ENCODE results near the gene PEAK1.

PEAK1 gene

DNA sequence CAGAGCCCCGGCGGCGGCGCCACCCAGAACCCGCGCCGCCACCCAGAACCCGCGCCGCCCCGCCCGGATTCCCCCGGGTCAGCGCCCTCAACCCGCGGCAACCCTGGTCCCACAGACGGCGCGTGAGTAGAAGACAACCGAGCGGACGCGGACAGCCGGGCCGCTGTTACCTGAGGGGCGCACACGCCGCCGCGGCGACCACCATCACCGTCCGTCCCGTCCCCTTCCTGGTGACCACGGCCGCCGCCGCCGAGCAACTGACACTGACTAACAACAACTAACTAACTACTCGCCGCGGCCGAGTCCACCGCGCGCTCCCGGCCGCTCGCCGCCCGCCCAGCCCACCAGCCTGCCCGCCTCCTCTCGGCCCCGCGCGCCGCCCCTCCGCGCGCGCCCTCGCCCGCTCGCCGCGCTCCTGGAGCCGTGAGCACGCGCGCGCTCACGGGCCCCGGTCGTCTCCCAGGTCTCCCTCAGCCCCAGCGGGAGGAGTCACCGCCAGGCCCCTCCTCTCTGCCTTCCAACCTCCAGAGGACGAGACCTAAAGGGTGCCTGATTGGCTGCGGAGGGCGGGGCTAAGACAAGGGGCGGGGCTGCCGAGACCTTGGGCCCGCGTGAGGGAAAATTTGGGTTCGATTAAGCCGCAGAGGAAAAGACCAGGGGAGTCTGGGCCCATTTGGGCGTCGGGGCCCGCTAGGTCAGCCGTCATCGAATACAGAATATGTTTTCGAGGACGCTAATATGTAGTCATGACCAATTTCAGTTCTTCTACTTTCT is at the start of gene PEAK1:
Gene PEAK1, minus strand, starts transcription at position 269 of the 774 bp plus-strand sequence. CDS start 238,178 bp downstream, outside the sequence.
- peak; percentile 99 for DNase-seq

DNA sequence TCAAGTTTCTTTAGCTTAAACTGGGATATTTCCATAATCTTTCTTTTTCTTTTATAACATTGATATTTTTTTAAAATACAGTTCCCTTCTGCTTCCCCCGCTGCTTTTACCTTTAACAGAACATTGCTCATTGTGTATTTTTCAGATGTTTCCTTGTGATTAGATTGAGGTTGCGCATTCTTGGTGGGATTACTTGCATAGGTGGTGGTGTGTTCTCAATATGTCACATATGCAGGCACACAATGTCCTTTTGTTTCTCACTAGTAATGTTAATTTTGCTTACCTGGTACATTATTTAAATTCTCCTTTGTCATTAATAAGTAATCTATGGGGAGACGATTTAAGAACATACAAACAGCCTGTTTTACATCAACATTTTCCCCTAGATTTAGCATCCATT is 49.0 kb upstream of the PEAK1 start:
- no peak for DNase-seq

DNA sequence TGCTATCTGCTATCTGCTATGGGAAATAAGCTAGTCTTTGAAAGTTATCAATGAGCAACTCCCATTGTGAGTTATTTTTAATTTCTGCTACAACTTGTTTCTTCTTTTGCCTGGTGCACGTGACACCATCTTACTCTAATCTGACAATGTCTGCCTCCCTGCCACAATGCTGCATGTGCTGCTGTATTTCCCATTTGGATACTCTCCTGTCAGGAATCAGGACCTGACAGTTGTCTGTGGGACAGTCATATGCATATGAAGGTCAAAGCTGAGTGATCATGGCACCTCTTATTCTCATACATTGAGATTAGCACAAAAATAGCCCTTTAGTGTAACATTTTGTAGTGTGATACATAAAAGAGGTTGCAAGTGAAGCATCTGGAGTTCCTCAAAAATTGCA is 46.6 kb upstream of the PEAK1 start:
- no peak for DNase-seq

DNA sequence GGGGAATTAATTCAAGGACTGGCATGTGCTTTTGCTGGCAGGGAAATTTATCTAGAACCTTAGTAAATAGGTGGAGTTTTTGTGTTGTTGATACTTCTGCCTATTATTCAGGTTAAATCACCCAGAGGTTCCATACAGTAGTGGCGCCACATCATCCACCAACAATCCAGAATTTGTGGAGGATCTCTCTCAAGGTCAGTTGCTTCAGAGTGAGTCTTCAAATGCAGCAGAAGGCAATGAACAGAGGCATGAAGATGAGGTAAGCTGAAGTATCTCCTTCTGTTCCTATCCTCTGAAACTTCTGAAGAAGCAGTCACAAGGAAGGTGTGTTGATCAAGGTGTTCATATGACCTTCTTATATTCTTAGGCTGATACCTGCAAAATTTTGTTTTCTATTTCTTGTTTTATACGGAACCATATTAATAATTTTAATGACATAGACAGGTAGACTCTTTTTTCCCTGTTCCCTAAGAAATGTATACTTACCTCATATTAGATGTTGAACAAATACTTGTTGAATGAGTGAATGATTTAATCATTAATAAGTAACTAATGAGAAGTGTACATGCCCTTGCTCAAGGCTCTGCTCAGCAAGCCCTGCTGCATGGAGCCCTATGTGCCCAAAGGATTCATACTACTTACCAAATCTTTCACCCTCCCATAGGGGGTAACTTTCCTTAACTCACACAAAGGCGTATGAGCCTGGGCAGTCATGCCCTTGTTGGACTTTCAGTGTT is 44.4 kb upstream of the PEAK1 start:
- no peak for DNase-seq

GRCh38 chr15:77461486-77461885 is 41.6 kb upstream of the PEAK1 start:
- no peak for DNase-seq

DNA sequence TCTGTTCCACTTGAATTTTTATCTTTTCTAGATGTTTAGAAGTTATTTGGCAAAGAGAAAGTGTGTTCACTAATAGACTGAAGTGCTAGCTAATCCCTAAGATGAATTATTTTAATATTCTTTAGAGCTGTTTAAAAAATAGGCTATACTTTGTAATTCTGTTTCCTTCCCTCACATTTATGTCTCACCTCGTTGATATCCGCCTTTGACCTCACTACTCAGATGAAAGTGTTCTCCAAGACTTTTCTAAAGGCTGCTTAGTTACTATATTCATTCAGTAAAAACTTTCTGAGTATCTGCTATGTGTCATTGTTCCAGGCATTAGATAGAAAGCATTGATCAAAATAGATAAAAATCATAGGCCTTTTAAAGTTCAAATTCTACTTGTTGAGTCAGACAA is 39.1 kb upstream of the PEAK1 start:
- DNase-seq, result no peak

GRCh38 chr15:77457905-77458265 is 38.0 kb upstream of the PEAK1 start:
- no peak for DNase-seq

- DNase-seq, result no peak
Measured at GRCh38 chr15:77457191-77457904, 37.4 kb upstream of the PEAK1 start.

DNA sequence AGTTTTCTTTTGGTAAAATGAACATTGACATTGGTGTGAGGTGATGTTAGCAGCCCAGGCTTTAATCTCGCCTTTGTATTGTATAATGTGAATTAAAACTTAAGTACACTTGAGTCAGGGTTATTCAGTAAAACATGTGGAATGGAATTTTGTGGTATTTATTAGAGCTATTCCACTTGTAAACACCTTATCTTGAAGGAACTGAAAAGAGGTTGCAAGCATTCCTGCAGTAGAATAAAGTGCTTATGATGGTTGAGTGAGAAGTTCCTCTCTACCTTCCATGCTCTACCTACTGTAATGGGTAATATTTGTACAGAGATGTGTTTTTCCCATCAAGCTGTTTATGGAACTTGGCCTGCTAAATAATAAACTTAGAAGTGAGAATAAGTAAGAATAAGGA is 36.8 kb upstream of the PEAK1 start:
- DNase-seq, result no peak

GRCh38 chr15:77455696-77456321 is 35.9 kb upstream of the PEAK1 start:
- DNase-seq, result no peak

DNA sequence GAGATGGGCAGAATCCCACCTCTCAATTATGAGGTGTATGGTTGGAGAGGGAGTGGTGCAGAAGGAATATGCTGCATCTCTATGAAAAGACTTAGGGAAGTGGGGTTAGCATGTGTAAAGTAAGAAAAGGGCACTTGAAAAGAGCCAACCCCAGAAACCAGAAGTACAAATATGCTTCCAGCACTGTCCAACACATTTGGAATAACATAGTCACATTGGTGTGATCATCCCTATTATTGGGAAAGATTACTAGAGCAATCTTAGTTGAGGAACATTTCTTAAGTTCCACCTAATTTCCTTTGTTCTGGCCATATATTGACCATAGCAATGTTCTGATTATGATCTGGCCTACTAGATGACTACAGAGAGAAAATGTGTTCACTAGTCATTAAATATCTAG is 35.0 kb upstream of the PEAK1 start:
- DNase-seq, result no peak

GRCh38 chr15:77454265-77454664 is 34.4 kb upstream of the PEAK1 start:
- no peak for DNase-seq

- DNase-seq, result no peak
Measured at GRCh38 chr15:77446840-77447390, 27.0 kb upstream of the PEAK1 start.

GRCh38 chr15:77440378-77440999 is 20.6 kb upstream of the PEAK1 start:
- no peak for DNase-seq

DNA sequence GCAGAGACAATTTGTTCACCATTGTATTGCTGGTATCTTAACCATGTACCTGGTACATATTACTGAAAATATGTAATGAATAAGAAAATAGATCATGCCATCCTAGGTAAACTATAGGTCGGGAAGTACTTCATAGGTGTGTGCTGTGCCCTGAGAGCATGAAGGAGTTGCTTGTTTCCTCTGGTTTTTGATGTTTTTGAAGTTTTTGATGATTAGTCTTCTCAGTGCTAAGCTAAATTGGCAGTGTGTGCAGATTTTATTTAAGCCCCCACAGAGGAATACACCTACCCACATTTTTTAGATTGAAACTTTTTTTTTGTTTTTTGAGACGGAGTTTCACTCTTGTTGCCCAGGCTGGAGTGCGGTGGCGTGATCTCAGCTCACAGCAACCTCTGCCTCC is 17.4 kb upstream of the PEAK1 start:
- no peak for DNase-seq

DNA sequence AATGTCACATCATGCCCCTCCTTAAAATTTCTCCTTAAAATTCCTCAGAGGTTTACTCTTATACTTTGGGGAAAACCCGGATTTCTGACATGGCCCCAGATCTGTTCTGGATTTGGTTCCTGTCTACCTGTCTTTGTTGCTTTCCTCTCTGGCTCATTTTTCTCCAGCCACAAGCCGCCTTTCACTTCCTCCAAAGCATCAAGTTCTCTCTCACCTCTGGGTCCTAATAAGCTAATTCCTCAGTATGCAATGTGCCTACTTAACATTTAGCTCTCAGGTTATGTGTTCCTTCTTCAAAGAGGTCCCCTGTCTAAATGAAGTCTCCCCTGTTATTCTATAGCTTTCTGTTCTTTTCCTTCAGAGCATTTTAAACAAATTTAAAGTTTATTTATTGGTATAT is 16.9 kb upstream of the PEAK1 start:
- DNase-seq, result no peak

DNA sequence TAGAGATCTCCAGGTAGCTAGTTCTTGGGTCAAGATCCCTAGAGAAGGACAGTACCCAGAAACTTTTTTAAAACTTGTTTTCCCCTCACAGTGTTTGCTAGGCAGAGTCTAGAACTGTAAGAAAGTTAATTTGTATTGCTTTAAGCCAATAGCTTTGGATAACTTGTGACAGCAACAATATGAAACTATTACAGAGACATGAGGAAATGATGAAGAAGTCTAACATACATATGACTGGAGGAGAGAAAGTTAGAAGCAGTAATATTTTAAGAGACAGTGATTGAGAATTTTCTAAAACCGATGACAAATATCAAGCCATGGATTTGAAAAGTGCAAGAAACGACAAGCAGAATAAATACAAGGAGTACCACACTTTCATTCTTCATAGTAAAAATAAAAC is 10.7 kb upstream of the PEAK1 start:
- no peak for DNase-seq

DNA sequence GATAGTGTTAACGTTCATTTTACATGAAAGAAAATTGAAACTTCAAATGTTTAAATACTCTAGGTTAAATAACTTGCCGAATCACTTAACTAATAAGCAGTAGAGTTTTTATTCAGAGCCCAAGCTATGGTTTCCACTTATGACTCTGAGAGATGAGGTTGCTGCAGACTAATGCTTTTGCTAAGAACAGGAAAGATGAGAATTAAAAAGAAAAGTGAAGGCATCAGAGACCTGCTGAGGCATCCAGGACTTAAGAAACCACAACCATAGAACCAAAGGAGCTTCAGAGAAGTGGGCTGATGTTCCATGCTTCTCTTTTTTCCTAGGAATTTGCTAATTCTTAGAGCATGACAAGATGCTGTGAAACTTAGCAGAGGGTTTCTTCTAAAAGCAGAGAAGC is 10.3 kb upstream of the PEAK1 start:
- no peak for DNase-seq

GRCh38 chr15:77426871-77427270 is 7.0 kb upstream of the PEAK1 start:
- DNase-seq, result no peak

GRCh38 chr15:77426377-77426776 is 6.5 kb upstream of the PEAK1 start:
- DNase-seq, result no peak

DNA sequence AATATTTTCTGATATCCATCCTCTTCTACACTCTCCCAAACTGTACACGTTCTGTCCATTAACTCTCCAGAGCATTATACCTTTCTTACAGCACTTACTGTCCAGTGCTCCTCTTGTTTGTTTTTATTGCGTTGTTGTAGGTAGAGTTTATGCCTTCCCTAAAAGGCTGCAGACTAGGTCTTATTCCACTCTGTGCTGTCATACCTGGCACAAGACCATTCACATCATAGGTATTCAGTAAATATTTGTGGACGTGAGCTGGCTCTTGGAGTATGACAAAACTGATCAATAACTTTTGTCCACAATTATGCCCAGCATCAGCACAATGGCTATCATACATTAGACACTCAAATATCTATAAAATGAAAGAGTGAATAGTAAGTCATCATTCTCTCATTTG is 5.2 kb upstream of the PEAK1 start:
- DNase-seq, result no peak

GRCh38 chr15:77421370-77421700 is 1.4 kb upstream of the PEAK1 start:
- DNase-seq, result no peak

All from right forelimb (tissue), 1 donor.